CD4-positive, alpha-beta memory T cell (primary cell): ENCODE data around the gene CCDC180. TPM values are rescaled to one million over a fixed set of nuclear protein-coding genes. Genes with fewer than 3 reads are reported as not detected.
"Not testable (repeated sequence)": the region's sequence is repeated elsewhere in the genome, so short reads cannot be mapped to it uniquely, and the experiment has no call there.

Experiments used
- CTCF ChIA-PET: fragments of 350-600 bp; sonication (Branson Sonifier 250); formaldehyde crosslinking; loops from one replicate; lab custom pipeline; 2021; ENCODE audit warnings: inconsistent platforms; ENCODE audit not compliant: partially characterized antibody; lab: Charles Lee
- POLR2A ChIA-PET: fragments of 350-600 bp; sonication (Branson Sonifier 250); formaldehyde crosslinking; loops from one replicate; lab custom pipeline; 2021; ENCODE audit not compliant: partially characterized antibody; lab: Charles Lee
- DNase-seq, 5 donors: peaks; one replicate each; pipeline versions ENCODE4 v3.0.0 to v3.0.0-alpha.2; 2020 to 2022; ENCODE audit warnings: mixed read lengths in 1 of 5
- H3K27ac ChIP-seq: one replicate; pipeline ENCODE4 v1.7.0; 2013; ENCODE audit warnings: low read depth, low read length
- H3K27me3 ChIP-seq: 2 replicates; pipeline ENCODE4 v1.7.0; 2013; ENCODE audit warnings: mild to moderate bottlenecking, low read length, moderate library complexity; ENCODE audit not compliant: insufficient read depth
- H3K36me3 ChIP-seq: 2 replicates; pipeline ENCODE4 v1.7.0; 2013; ENCODE audit warnings: mild to moderate bottlenecking, low read length, moderate library complexity; ENCODE audit not compliant: insufficient read depth
- H3K4me1 ChIP-seq: 2 replicates; pipeline ENCODE4 v1.7.0; 2013; ENCODE audit warnings: mild to moderate bottlenecking, low read length, moderate library complexity; ENCODE audit not compliant: insufficient read depth
- H3K4me3 ChIP-seq, 2 donors: one replicate each; pipeline ENCODE4 v1.7.0; 2013; ENCODE audit warnings: low read length in 2 of 2, mild to moderate bottlenecking in 1 of 2
- H3K9me3 ChIP-seq, 2 donors: one replicate each; pipeline ENCODE4 v1.7.0; 2013; ENCODE audit warnings: low read length in 2 of 2, control low read depth in 1 of 2; ENCODE audit not compliant: control insufficient read depth in 1 of 2
- H3K27ac Mint-ChIP-seq, 7 donors: one replicate each; pipeline ENCODE4 v1.8.0; 2020 to 2021; ENCODE audit warnings: mixed read lengths in 7 of 7, mild to moderate bottlenecking in 6 of 7, inconsistent platforms in 3 of 7, moderate library complexity in 3 of 7
- H3K27me3 Mint-ChIP-seq, 2 donors: one replicate each; pipeline ENCODE4 v1.8.0; 2020 to 2021; ENCODE audit warnings: mixed read lengths in 2 of 2
- H3K36me3 Mint-ChIP-seq, 2 donors: one replicate each; pipeline ENCODE4 v1.8.0; 2020 to 2021; ENCODE audit warnings: mixed read lengths in 2 of 2, inconsistent platforms in 1 of 2, mild to moderate bottlenecking in 1 of 2
- H3K4me1 Mint-ChIP-seq, 4 donors: one replicate each; pipeline ENCODE4 v1.8.0; 2020 to 2021; ENCODE audit warnings: mixed read lengths in 4 of 4, mild to moderate bottlenecking in 1 of 4
- H3K4me3 Mint-ChIP-seq, 8 donors: one replicate each; pipeline ENCODE4 v1.8.0; 2020 to 2021; ENCODE audit warnings: mixed read lengths in 8 of 8, mild to moderate bottlenecking in 7 of 8, moderate library complexity in 6 of 8, inconsistent platforms in 3 of 8
- H3K9me3 Mint-ChIP-seq, 8 donors: one replicate each; pipeline ENCODE4 v1.8.0; 2020 to 2021; ENCODE audit warnings: mixed read lengths in 8 of 8, mild to moderate bottlenecking in 5 of 8, inconsistent platforms in 3 of 8, moderate library complexity in 1 of 8
- intact Hi-C: fragments of 100-400 bp; cut with micrococcal nuclease; formaldehyde crosslinking; loops from one replicate; pipeline ENCODE4 v1.15.1; 2023
- polyA plus RNA-seq, 2 donors: library from polyadenylated mRNA; unstranded; fragments of 300-500 nt; fragmentation: Illumina TruSeq; gene quantifications; one replicate each; pipeline ENCODE4 v1.2.3, GENCODE V29; 2021
- total RNA-seq, 2 experiments: library from RNA; stranded (reverse); gene quantifications; one replicate each; pipeline ENCODE4 v1.2.3, GENCODE V29; 2021

CCDC180 gene
- total and polyA plus RNA-seq, 4 experiments from 2014 or later: 1.4 to 14.2 (median 12.1) TPM; not detected in 1

DNA sequence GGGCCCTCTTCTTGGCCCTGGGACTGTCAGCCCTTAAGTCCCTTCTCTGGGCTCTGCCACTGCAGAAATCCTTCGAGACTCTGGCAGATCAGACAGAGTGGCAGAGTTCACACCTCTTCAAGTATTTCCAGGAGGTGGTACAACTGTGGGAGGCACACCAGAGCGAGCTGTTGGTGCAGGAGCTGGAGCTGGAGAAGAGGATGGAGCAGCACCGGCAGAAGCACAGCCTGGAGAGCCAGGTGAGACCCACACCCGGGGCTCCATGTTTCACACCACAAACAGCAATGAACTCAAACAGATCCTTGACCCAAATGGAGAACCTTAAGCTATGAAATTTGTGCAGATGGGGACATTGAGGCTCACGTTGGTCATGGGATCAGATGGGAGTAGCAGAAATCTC, 17.5 kb downstream of the CCDC180 start:
- H3K27me3 Mint-ChIP-seq: no peaks in the 10 kb centered on the region
- H3K36me3 Mint-ChIP-seq: peaks cover 55 to 58% of the 10 kb centered on the region in 2 donors
- Histone ChIP-seq H3K27ac (no peak overlapping the region), H3K9me3 (no peaks in the 10 kb centered on the region), H3K27me3 (no peaks in the 10 kb centered on the region), H3K4me1 (no peaks in the 10 kb centered on the region), H3K36me3 (peaks cover 12% of the 10 kb centered on the region), H3K4me3 (no peak overlapping the region)
- H3K27ac Mint-ChIP-seq: no peak overlapping the region
- H3K4me3 Mint-ChIP-seq: no peak overlapping the region
- no peak for DNase-seq
- intact Hi-C loops: no loop called here
- ChIA-PET CTCF (no interaction called here), POLR2A (no interaction called here)
- H3K4me1 Mint-ChIP-seq: peaks cover 0 to 3% (median 0%) of the 10 kb centered on the region in 4 donors
- no peaks in the 10 kb centered on the region for H3K9me3 Mint-ChIP-seq

GRCh38 chr9:97327562-97327961, 20.1 kb downstream of the CCDC180 start:
- Mint-ChIP-seq H3K4me3 (no peak overlapping the region), H3K36me3 (peaks cover 52 to 73% of the 10 kb centered on the region in 2 donors)
- POLR2A ChIA-PET: no interaction called here

GRCh38 chr9:97332993-97333392, 25.5 kb downstream of the CCDC180 start:
- Histone ChIP-seq H3K4me1 (no peaks in the 10 kb centered on the region), H3K27me3 (no peaks in the 10 kb centered on the region), H3K27ac (no peak overlapping the region), H3K4me3 (no peak overlapping the region), H3K36me3 (no peaks in the 10 kb centered on the region), H3K9me3 (no peaks in the 10 kb centered on the region)
- DNase-seq: no peak
- POLR2A ChIA-PET: no interaction called here
- peaks cover 0 to 8% (median 3%) of the 10 kb centered on the region in 4 donors for H3K4me1 Mint-ChIP-seq
- H3K36me3 Mint-ChIP-seq: peaks cover 50 to 76% of the 10 kb centered on the region in 2 donors
- CTCF ChIA-PET: no interaction called here
- no peak overlapping the region for H3K27ac Mint-ChIP-seq
- H3K4me3 Mint-ChIP-seq: no peak overlapping the region
- intact Hi-C loops: no loop called here
- peaks cover 0 to 19% (median 7%) of the 10 kb centered on the region in 8 donors for H3K9me3 Mint-ChIP-seq
- H3K27me3 Mint-ChIP-seq: no peaks in the 10 kb centered on the region

More at GRCh38 chr9:97327562-97327961, 20.1 kb downstream of the CCDC180 start:
- Mint-ChIP-seq H3K27ac (no peak overlapping the region), H3K27me3 (no peaks in the 10 kb centered on the region), H3K9me3 (peaks cover 0 to 3% (median 0%) of the 10 kb centered on the region in 8 donors), H3K4me1 (peaks cover 0 to 8% (median 3%) of the 10 kb centered on the region in 4 donors)
- intact Hi-C loops: no loop called here
- CTCF ChIA-PET: no interaction called here
- Histone ChIP-seq H3K9me3 (no peaks in the 10 kb centered on the region), H3K4me3 (no peak overlapping the region), H3K4me1 (no peaks in the 10 kb centered on the region), H3K27me3 (no peaks in the 10 kb centered on the region), H3K36me3 (peaks cover 9% of the 10 kb centered on the region), H3K27ac (no peak overlapping the region)
- DNase-seq: no peak

GRCh38 chr9:97335622-97336021, 28.2 kb downstream of the CCDC180 start:
- H3K4me1 Mint-ChIP-seq, H3K4me3 ChIP-seq, DNase-seq, intact Hi-C loops, H3K27me3 Mint-ChIP-seq, H3K4me1 ChIP-seq, H3K27me3 ChIP-seq, H3K4me3 Mint-ChIP-seq, H3K36me3 ChIP-seq, CTCF ChIA-PET, H3K27ac ChIP-seq, H3K27ac Mint-ChIP-seq, POLR2A ChIA-PET, H3K9me3 ChIP-seq: not testable (repeated sequence)
- peaks cover 52 to 78% of the 10 kb centered on the region in 2 donors for H3K36me3 Mint-ChIP-seq
- peaks cover 0 to 28% (median 11%) of the 10 kb centered on the region in 8 donors for H3K9me3 Mint-ChIP-seq

- no peak for DNase-seq
- H3K27ac ChIP-seq: no peak overlapping the region
- H3K4me1 ChIP-seq: no peaks in the 10 kb centered on the region
- no peaks in the 10 kb centered on the region for H3K27me3 ChIP-seq
- Mint-ChIP-seq H3K9me3 (no peaks in the 10 kb centered on the region), H3K36me3 (peaks cover 36 to 57% of the 10 kb centered on the region in 2 donors), H3K4me1 (peaks cover 0 to 2% (median 1%) of the 10 kb centered on the region in 4 donors), H3K27ac (peak overlapping the region in 1 of 7 donors; percentile 6), H3K4me3 (no peak overlapping the region), H3K27me3 (no peaks in the 10 kb centered on the region)
- no peak overlapping the region for H3K4me3 ChIP-seq
- intact Hi-C loops: no loop called here
- ChIA-PET POLR2A (no interaction called here), CTCF (no interaction called here)
- H3K9me3 ChIP-seq: no peaks in the 10 kb centered on the region
- no peaks in the 10 kb centered on the region for H3K36me3 ChIP-seq
Measured at GRCh38 chr9:97348871-97349270, 41.4 kb downstream of the CCDC180 start.

DNA sequence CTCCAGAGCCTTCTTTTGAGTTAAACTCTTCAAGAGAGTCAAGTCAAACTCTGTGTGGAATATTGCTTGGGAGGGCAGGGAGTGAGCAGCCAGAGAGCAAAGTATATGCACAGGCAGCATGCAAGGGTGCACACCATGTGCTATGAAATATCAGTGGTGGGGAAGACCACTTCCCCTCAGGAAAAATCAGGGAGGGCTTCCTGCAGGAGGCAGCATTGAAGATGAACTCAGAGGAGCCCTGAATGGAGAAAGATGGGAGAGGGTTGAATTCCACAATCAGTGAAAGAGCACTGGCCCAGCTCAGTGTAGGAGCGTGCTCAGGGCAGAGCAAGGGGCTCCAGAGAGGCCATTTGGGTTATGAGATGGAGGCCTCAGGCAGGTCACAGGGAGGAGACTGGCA, 41.9 kb downstream of the CCDC180 start:
- Histone ChIP-seq H3K4me1 (no peaks in the 10 kb centered on the region), H3K27ac (no peak overlapping the region), H3K27me3 (no peaks in the 10 kb centered on the region), H3K36me3 (no peaks in the 10 kb centered on the region), H3K4me3 (no peak overlapping the region), H3K9me3 (no peaks in the 10 kb centered on the region)
- ChIA-PET CTCF (no interaction called here), POLR2A (no interaction called here)
- Mint-ChIP-seq H3K4me3 (no peak overlapping the region), H3K27ac (no peak overlapping the region), H3K27me3 (no peaks in the 10 kb centered on the region), H3K9me3 (no peaks in the 10 kb centered on the region), H3K4me1 (peaks cover 0 to 2% (median 1%) of the 10 kb centered on the region in 4 donors), H3K36me3 (peaks cover 33 to 54% of the 10 kb centered on the region in 2 donors)
- intact Hi-C loops: no loop called here
- no peak for DNase-seq

- POLR2A ChIA-PET: no interaction called here
- no peak overlapping the region for H3K27ac ChIP-seq
- no peak for DNase-seq
- Mint-ChIP-seq H3K4me3 (no peak overlapping the region), H3K9me3 (no peaks in the 10 kb centered on the region), H3K27me3 (no peaks in the 10 kb centered on the region), H3K36me3 (peaks cover 24 to 39% of the 10 kb centered on the region in 2 donors), H3K27ac (no peak overlapping the region), H3K4me1 (peaks cover 0 to 2% (median 1%) of the 10 kb centered on the region in 4 donors)
- no peaks in the 10 kb centered on the region for H3K36me3 ChIP-seq
- no peaks in the 10 kb centered on the region for H3K4me1 ChIP-seq
- CTCF ChIA-PET: no interaction called here
- no peak overlapping the region for H3K4me3 ChIP-seq
- H3K27me3 ChIP-seq: no peaks in the 10 kb centered on the region
- intact Hi-C loops: no loop called here
- H3K9me3 ChIP-seq: no peaks in the 10 kb centered on the region
Measured at GRCh38 chr9:97354637-97355036, 47.2 kb downstream of the CCDC180 start.
